ENCODE data around the gene PDZRN3. TPM values are rescaled to one million over a fixed set of nuclear protein-coding genes. Genes with fewer than 3 reads are reported as not detected.

Gene PDZRN3
- total and polyA plus RNA-seq, 2 donors (not counting 1 experiment from before 2014, with no cell fraction given): 14.6 to 56.3 TPM

- H3K9ac ChIP-seq (ENCODE audit: insufficient read depth, low read length): no peak overlapping the region
- no peak overlapping the region for H3K27ac ChIP-seq (ENCODE audit: insufficient read depth, low read length)
- TF ChIP-seq EZH2 (IDR thresholded peaks at IDR 0.05; ENCODE audit: low read length, missing control alignments): no peak
- TF ChIP-seq CTCF (conservative IDR thresholded peaks at IDR 0.05 in 1 of 2, IDR thresholded peaks at IDR 0.05 in 1 of 2; ENCODE audit: low read depth in 1 of 2, low read length in 2 of 2): no peak
- peaks cover 15% of the 10 kb centered on the region for H3K36me3 ChIP-seq (ENCODE audit: control insufficient read depth, insufficient read depth, low read length)
- H3K9me3 ChIP-seq (ENCODE audit: control insufficient read depth, insufficient read depth, low read depth, low read length): no peaks in the 10 kb centered on the region
- H3K79me2 ChIP-seq (ENCODE audit: control insufficient read depth, insufficient read depth, low read length): no peaks in the 10 kb centered on the region
- H3K4me1 ChIP-seq (ENCODE audit: control insufficient read depth, extremely low read depth, insufficient read depth, low read length): no peaks in the 10 kb centered on the region
- H2AFZ ChIP-seq (ENCODE audit: low read length): no peak overlapping the region
- no peaks in the 10 kb centered on the region for H3K27me3 ChIP-seq (ENCODE audit: control insufficient read depth, insufficient read depth, low read length)
- no peak overlapping the region for H3K4me3 ChIP-seq (replicated peaks in 1 of 4; ENCODE audit: control extremely low read depth in 1 of 4, insufficient read depth in 1 of 4, low read depth in 3 of 4, low read length in 4 of 4)
- no peak for DNase-seq (ENCODE audit: low read depth in 2 of 2)
- H3K4me2 ChIP-seq (ENCODE audit: extremely low read depth, insufficient read depth, low read length): no peak overlapping the region
- H4K20me1 ChIP-seq (ENCODE audit: control insufficient read depth, extremely low read depth, insufficient read depth, low read length): no peaks in the 10 kb centered on the region
Observed at GRCh38 chr3:73381551-73381950, 243.2 kb downstream of the PDZRN3 start.

GRCh38 chr3:73380735-73381532, 243.8 kb downstream of the PDZRN3 start:
- Histone ChIP-seq H3K4me2 (ENCODE audit: extremely low read depth, insufficient read depth, low read length) (no peak overlapping the region), H3K4me1 (ENCODE audit: control insufficient read depth, extremely low read depth, insufficient read depth, low read length) (no peaks in the 10 kb centered on the region), H3K27me3 (ENCODE audit: control insufficient read depth, insufficient read depth, low read length) (no peaks in the 10 kb centered on the region), H3K79me2 (ENCODE audit: control insufficient read depth, insufficient read depth, low read length) (no peaks in the 10 kb centered on the region), H3K27ac (ENCODE audit: insufficient read depth, low read length) (no peak overlapping the region), H2AFZ (ENCODE audit: low read length) (no peak overlapping the region), H3K9me3 (ENCODE audit: control insufficient read depth, insufficient read depth, low read depth, low read length) (no peaks in the 10 kb centered on the region), H3K36me3 (ENCODE audit: control insufficient read depth, insufficient read depth, low read length) (peaks cover 15% of the 10 kb centered on the region), H4K20me1 (ENCODE audit: control insufficient read depth, extremely low read depth, insufficient read depth, low read length) (no peaks in the 10 kb centered on the region), H3K4me3 (replicated peaks in 1 of 4; ENCODE audit: control extremely low read depth in 1 of 4, insufficient read depth in 1 of 4, low read depth in 3 of 4, low read length in 4 of 4) (no peak overlapping the region), H3K9ac (ENCODE audit: insufficient read depth, low read length) (no peak overlapping the region)
- no peak for TF ChIP-seq EZH2 (IDR thresholded peaks at IDR 0.05; ENCODE audit: low read length, missing control alignments)
- DNase-seq (ENCODE audit: low read depth in 2 of 2): no peak

- H3K9me3 ChIP-seq (ENCODE audit: control insufficient read depth, insufficient read depth, low read depth, low read length): no peaks in the 10 kb centered on the region
- TF ChIP-seq CTCF (conservative IDR thresholded peaks at IDR 0.05 in 1 of 2, IDR thresholded peaks at IDR 0.05 in 1 of 2; ENCODE audit: low read depth in 1 of 2, low read length in 2 of 2): no peak
- no peak for TF ChIP-seq EZH2 (IDR thresholded peaks at IDR 0.05; ENCODE audit: low read length, missing control alignments)
- peak in 1 of 2 donors; percentile 27 for DNase-seq (ENCODE audit: low read depth in 2 of 2)
- no peak overlapping the region for H3K4me2 ChIP-seq (ENCODE audit: extremely low read depth, insufficient read depth, low read length)
- H3K27me3 ChIP-seq (ENCODE audit: control insufficient read depth, insufficient read depth, low read length): no peaks in the 10 kb centered on the region
- H3K79me2 ChIP-seq (ENCODE audit: control insufficient read depth, insufficient read depth, low read length): no peaks in the 10 kb centered on the region
- H3K36me3 ChIP-seq (ENCODE audit: control insufficient read depth, insufficient read depth, low read length): peaks cover 9% of the 10 kb centered on the region
- H3K4me1 ChIP-seq (ENCODE audit: control insufficient read depth, extremely low read depth, insufficient read depth, low read length): no peaks in the 10 kb centered on the region
- no peak overlapping the region for H3K4me3 ChIP-seq (replicated peaks in 1 of 4; ENCODE audit: control extremely low read depth in 1 of 4, insufficient read depth in 1 of 4, low read depth in 3 of 4, low read length in 4 of 4)
- no peak overlapping the region for H2AFZ ChIP-seq (ENCODE audit: low read length)
- H4K20me1 ChIP-seq (ENCODE audit: control insufficient read depth, extremely low read depth, insufficient read depth, low read length): no peaks in the 10 kb centered on the region
- no peak overlapping the region for H3K27ac ChIP-seq (ENCODE audit: insufficient read depth, low read length)
- no peak overlapping the region for H3K9ac ChIP-seq (ENCODE audit: insufficient read depth, low read length)
Observed at GRCh38 chr3:73379465-73379864, 245.3 kb downstream of the PDZRN3 start.

Measured in fibroblast of lung (primary cell).